HG03469 (cell line): ENCODE results near the gene KRTAP10-3.

ENCODE experiments used
- ATAC-seq: cut with Tn5 transposase; IDR thresholded peaks from one replicate; pipeline ENCODE4 v1.9.1; 2021; ENCODE audit warnings: mild to moderate bottlenecking, moderate library complexity, moderate number of reproducible peaks; ENCODE audit not compliant: unreplicated experiment

Gene KRTAP10-3

GRCh38 chr21:44508711-44509445 is 49.7 kb downstream of the KRTAP10-3 start:
- no peak for ATAC-seq

DNA sequence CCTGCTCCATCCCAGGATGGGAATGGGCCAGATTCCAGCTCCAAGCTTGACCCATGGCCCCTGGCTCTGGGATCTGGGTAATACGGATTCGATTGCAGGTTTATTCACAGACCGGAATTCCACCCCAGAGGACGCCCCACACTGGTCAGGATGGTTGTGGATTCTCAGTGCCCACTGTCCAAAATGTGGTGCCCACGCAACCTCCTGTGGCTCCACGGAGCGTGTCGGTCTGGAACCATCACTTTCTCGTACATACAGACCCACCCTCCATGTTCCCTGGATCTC is 50.2 kb downstream of the KRTAP10-3 start:
- no peak for ATAC-seq
